Measurements from ENCODE around the gene SEC31B.

- TF ChIP-seq FOXA1 (IDR thresholded peaks at IDR 0.05) (no peak), L3MBTL2 (conservative IDR thresholded peaks at IDR 0.05) (no peak), PKNOX1 (IDR thresholded peaks at IDR 0.05) (no peak), BHLHE40 (IDR thresholded peaks at IDR 0.05; ENCODE audit: borderline replicate concordance) (no peak), ELF4 (IDR thresholded peaks at IDR 0.05) (no peak), NFRKB (IDR thresholded peaks at IDR 0.05) (no peak), TARDBP (IDR thresholded peaks at IDR 0.05) (no peak), SUZ12 (IDR thresholded peaks at IDR 0.05) (no peak), LEF1 (IDR thresholded peaks at IDR 0.05; ENCODE audit: borderline replicate concordance) (no peak), FOXM1 (IDR thresholded peaks at IDR 0.05; ENCODE audit: borderline replicate concordance) (no peak), FOXK2 (IDR thresholded peaks at IDR 0.05) (no peak), SP1 (IDR thresholded peaks at IDR 0.05) (no peak)
Measured at GRCh38 chr10:100485801-100486495, 33.7 kb downstream of the SEC31B start.
